ENCODE results near the gene FGF18.

GRCh38 chr5:171457208-171457981 lies 37.9 kb downstream of the FGF18 start:
- no peak for TF ChIP-seq CTCF (IDR thresholded peaks at IDR 0.05; ENCODE audit: low read length)
- no peak for TF ChIP-seq EZH2 (IDR thresholded peaks at IDR 0.05; ENCODE audit: borderline replicate concordance, low read length)

Data from OCI-LY1 (cell line).